Measurements from ENCODE around the gene TRPC3. TPM values are rescaled to one million over a fixed set of nuclear protein-coding genes. Genes with fewer than 3 reads are reported as not detected.

The TRPC3 gene
- total and polyA plus RNA-seq, 2 of the 8 experiments (the other 6 are each of a cell fraction or from before 2014, with no cell fraction given) = 0.37 to 0.41 TPM

- no peak for FAIRE-seq
- TF ChIP-seq POLR2A (IDR thresholded peaks at IDR 0.05; ENCODE audit: control extremely low read depth in 1 of 2, low read depth in 2 of 2, low read length in 2 of 2) (no peak), RNF2 (IDR thresholded peaks at IDR 0.05; ENCODE audit: borderline replicate concordance, low read depth, low read length, missing control alignments, poor library complexity, severe bottlenecking) (no peak), ATF2 (IDR thresholded peaks at IDR 0.05; ENCODE audit: low read length) (no peak), YY1 (IDR thresholded peaks at IDR 0.05; ENCODE audit: low read depth, low read length) (no peak), EP300 (IDR thresholded peaks at IDR 0.05; ENCODE audit: borderline replicate concordance in 1 of 2, low read depth in 2 of 2, low read length in 2 of 2) (no peak), SIN3A (conservative IDR thresholded peaks at IDR 0.05 in 1 of 2, IDR thresholded peaks at IDR 0.05 in 1 of 2; ENCODE audit: low read depth in 1 of 2, low read length in 2 of 2) (no peak), ZNF274 (IDR thresholded peaks at IDR 0.05; ENCODE audit: borderline replicate concordance, extremely low read depth, low read length) (no peak), HDAC2 (IDR thresholded peaks at IDR 0.05; ENCODE audit: borderline replicate concordance in 1 of 2, low read depth in 2 of 2, low read length in 2 of 2) (no peak), SP1 (IDR thresholded peaks at IDR 0.05; ENCODE audit: low read depth, low read length) (no peak), RFX5 (IDR thresholded peaks at IDR 0.05; ENCODE audit: borderline replicate concordance, low read depth, low read length) (no peak), EGR1 (IDR thresholded peaks at IDR 0.05; ENCODE audit: borderline replicate concordance, low read depth, low read length) (no peak), SP4 (IDR thresholded peaks at IDR 0.05; ENCODE audit: low read length) (no peak)
Observed at GRCh38 chr4:121873604-121874003, 78.3 kb downstream of the TRPC3 start.

More at GRCh38 chr4:121873604-121874003, 78.3 kb downstream of the TRPC3 start:
- no peak for DNase-seq (ENCODE audit: low read depth in 1 of 2, low spot score in 2 of 2)
- no peak overlapping the region for H2BK20ac ChIP-seq (ENCODE audit: low read length)
- H3K4me3 ChIP-seq (ENCODE audit: extremely low read depth in 1 of 4, insufficient read depth in 2 of 4, low read depth in 3 of 4, low read length in 4 of 4) = no peak overlapping the region
- H2BK5ac ChIP-seq (ENCODE audit: low read depth, low read length) = no peak overlapping the region
- ChIA-PET CTCF (ENCODE audit: partially characterized antibody) (interaction anchor here (0.6 kb wide), 1 partner anchor 702 kb away, joined by 3 read pairs; no protein-coding TSS in a partner anchor), POLR2A (ENCODE audit: partially characterized antibody) (interaction anchor here (0.9 to 1.5 kb wide), 2 partner anchors 50 to 55 kb away, joined by 3 to 4 read pairs; partner anchors contain the start of gene CCNA2)
- no peak overlapping the region for H2AK5ac ChIP-seq (ENCODE audit: low read depth, low read length)
- no peak overlapping the region for H4K5ac ChIP-seq (ENCODE audit: insufficient read length, low read depth, low read length)
- no peak overlapping the region for H2BK120ac ChIP-seq (replicated peaks; ENCODE audit: low read depth, low read length)
- H2BK12ac ChIP-seq (ENCODE audit: low read depth, low read length) = no peak overlapping the region
- no peaks in the 10 kb centered on the region for H3K27me3 ChIP-seq (replicated peaks in 1 of 4; ENCODE audit: control insufficient read depth in 3 of 4, extremely low read depth in 1 of 4, insufficient read depth in 3 of 4, low read length in 3 of 4)
- H3K27ac ChIP-seq (ENCODE audit: low read depth, low read length) = no peak overlapping the region
- H3K79me2 ChIP-seq (ENCODE audit: control insufficient read depth in 1 of 2, insufficient read depth in 2 of 2, low read length in 2 of 2) = no peaks in the 10 kb centered on the region
- H4K91ac ChIP-seq (replicated peaks; ENCODE audit: insufficient read length, low read length) = no peak overlapping the region
- H2AFZ ChIP-seq (ENCODE audit: low read length) = no peak overlapping the region
- no peak overlapping the region for H4K8ac ChIP-seq (ENCODE audit: extremely low read depth, insufficient read depth, low read length)
- 87% methylated on average over 3 of the region's 3 CpGs; no CpG with 5 or more reads in 1 of the 2 experiments for WGBS, 2 experiments (ENCODE audit: extremely low coverage in 1 of 2, insufficient coverage in 1 of 2, insufficient read length in 1 of 2, insufficient replicate concordance in 2 of 2, low coverage in 1 of 2, low lambda C conversion rate in 2 of 2, missing lambda C conversion rate in 1 of 2)
- H3K56ac ChIP-seq (replicated peaks; ENCODE audit: insufficient read length, low read depth, low read length) = no peak overlapping the region
- H3K36me3 ChIP-seq (ENCODE audit: control insufficient read depth in 2 of 4, insufficient read depth in 4 of 4, low read length in 3 of 4) = no peaks in the 10 kb centered on the region
- H3K4me2 ChIP-seq (ENCODE audit: insufficient read depth in 1 of 2, low read depth in 2 of 2, low read length in 2 of 2) = no peak overlapping the region
- no peak overlapping the region for H3K23ac ChIP-seq (ENCODE audit: insufficient read length)
- no peaks in the 10 kb centered on the region for H4K20me1 ChIP-seq (replicated peaks in 1 of 2; ENCODE audit: control insufficient read depth in 1 of 2, insufficient read depth in 2 of 2, low read length in 2 of 2)
- no peak overlapping the region for H3K18ac ChIP-seq (ENCODE audit: extremely low read depth, low read length)
- H3K79me1 ChIP-seq (ENCODE audit: low read depth, low read length) = no peaks in the 10 kb centered on the region
- no peaks in the 10 kb centered on the region; a peak in 3 of 7 replicates for H3K4me1 ChIP-seq (replicated peaks in 1 of 4; ENCODE audit: control insufficient read depth in 3 of 4, insufficient read depth in 4 of 4, low read length in 3 of 4)
- no peak overlapping the region for H2BK15ac ChIP-seq (ENCODE audit: low read length)
- no peaks in the 10 kb centered on the region for H3K9me3 ChIP-seq (ENCODE audit: insufficient read depth in 2 of 2, low read depth in 1 of 2, low read length in 1 of 2)
- H3K23me2 ChIP-seq (ENCODE audit: low read depth, low read length) = peaks cover 4% of the 10 kb centered on the region; the same call in 1 of the 2 replicates
- H3K4ac ChIP-seq (replicated peaks; ENCODE audit: insufficient read length, low read depth, low read length) = no peak overlapping the region
- no peak overlapping the region for H3K9ac ChIP-seq (replicated peaks in 1 of 4; ENCODE audit: extremely low read depth in 1 of 4, low read depth in 3 of 4, low read length in 3 of 4)
- no peak overlapping the region for H3K14ac ChIP-seq (ENCODE audit: insufficient read length)
